Nephron (organoid): ENCODE measurements around the gene VWA8.
"Not testable (repeated sequence)": the region's sequence is repeated elsewhere in the genome, so short reads cannot be mapped to it uniquely, and the experiment has no call there.

ENCODE experiments used
- H3K27ac Mint-ChIP-seq, 3 experiments: 2 replicates each; pipeline ENCODE4 v1.8.0; 2020; ENCODE audit warnings: mixed read lengths in 3 of 3, mild to moderate bottlenecking in 2 of 3, moderate library complexity in 1 of 3
- H3K27me3 Mint-ChIP-seq: 2 replicates; pipeline ENCODE4 v1.8.0; 2021; ENCODE audit warnings: low read depth, mild to moderate bottlenecking, moderate library complexity, mixed read lengths
- H3K36me3 Mint-ChIP-seq: 2 replicates; pipeline ENCODE4 v1.8.0; 2020; ENCODE audit warnings: low read depth, mixed read lengths
- H3K4me1 Mint-ChIP-seq: 2 replicates; pipeline ENCODE4 v1.8.0; 2020; ENCODE audit warnings: mixed read lengths
- H3K4me3 Mint-ChIP-seq, 3 experiments: 2 replicates each; pipeline ENCODE4 v1.8.0; 2020; ENCODE audit warnings: mild to moderate bottlenecking in 3 of 3, mixed read lengths in 3 of 3, moderate library complexity in 2 of 3
- H3K9me3 Mint-ChIP-seq: 2 replicates; pipeline ENCODE4 v1.8.0; 2020; ENCODE audit warnings: mixed read lengths
- TF ChIP-seq, protein P1 (sequence below), 3 experiments: fragments of 200-600 bp; sonication (generic); IDR thresholded peaks; one replicate each; pipeline ENCODE4 v1.5.0; 2021; ENCODE audit warnings: antibody characterized with exemption in 3 of 3; ENCODE audit not compliant: unreplicated experiment in 3 of 3

VWA8 gene

DNA sequence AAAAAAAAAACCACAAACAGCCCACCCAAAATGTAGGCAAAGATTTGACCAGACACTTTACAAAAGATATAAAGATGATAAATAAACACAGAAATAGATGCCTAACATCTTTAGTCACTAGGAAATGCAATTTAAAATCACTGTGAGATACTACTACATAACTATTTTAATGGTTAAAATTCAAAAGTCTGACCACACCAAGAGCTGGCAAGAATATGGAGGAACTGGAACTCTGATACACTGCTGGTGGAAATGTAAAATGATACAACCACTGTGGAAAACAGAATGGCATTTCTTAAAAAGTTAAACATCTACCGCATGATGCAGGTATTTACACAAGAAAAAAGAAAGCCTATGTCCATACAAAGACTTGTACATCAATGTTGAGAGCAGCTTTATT, 26.8 kb downstream of the VWA8 start:
- Mint-ChIP-seq H3K36me3 (peaks cover 40% of the 10 kb centered on the region), H3K4me1 (peaks cover 4% of the 10 kb centered on the region), H3K4me3 (no peak overlapping the region), H3K27ac (no peak overlapping the region), H3K27me3 (no peaks in the 10 kb centered on the region), H3K9me3 (peaks cover 12% of the 10 kb centered on the region)
- TF ChIP-seq, protein P1, sequence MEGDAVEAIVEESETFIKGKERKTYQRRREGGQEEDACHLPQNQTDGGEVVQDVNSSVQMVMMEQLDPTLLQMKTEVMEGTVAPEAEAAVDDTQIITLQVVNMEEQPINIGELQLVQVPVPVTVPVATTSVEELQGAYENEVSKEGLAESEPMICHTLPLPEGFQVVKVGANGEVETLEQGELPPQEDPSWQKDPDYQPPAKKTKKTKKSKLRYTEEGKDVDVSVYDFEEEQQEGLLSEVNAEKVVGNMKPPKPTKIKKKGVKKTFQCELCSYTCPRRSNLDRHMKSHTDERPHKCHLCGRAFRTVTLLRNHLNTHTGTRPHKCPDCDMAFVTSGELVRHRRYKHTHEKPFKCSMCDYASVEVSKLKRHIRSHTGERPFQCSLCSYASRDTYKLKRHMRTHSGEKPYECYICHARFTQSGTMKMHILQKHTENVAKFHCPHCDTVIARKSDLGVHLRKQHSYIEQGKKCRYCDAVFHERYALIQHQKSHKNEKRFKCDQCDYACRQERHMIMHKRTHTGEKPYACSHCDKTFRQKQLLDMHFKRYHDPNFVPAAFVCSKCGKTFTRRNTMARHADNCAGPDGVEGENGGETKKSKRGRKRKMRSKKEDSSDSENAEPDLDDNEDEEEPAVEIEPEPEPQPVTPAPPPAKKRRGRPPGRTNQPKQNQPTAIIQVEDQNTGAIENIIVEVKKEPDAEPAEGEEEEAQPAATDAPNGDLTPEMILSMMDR (IDR thresholded peaks at IDR 0.05; ENCODE audit: unreplicated experiment in 3 of 3) = no peak

DNA sequence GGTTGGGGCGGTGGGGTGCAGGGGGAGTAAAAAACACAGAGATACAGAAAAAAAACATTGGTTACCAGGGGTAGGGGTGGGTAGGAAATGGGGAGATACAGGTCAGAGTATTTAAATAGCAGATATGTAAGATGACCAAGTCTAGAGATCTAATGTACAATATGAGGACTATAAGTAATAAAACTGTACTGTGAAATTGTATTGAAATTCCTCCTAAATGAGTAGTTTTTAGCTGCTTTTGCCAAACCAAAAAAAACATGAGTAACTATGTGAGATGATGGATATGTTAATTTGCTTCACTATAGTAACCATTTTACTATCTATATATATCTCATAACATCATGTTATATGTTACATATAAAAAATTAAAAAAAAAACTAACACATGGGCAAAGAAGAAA, 29.6 kb downstream of the VWA8 start:
- H3K9me3 Mint-ChIP-seq = peaks cover 16% of the 10 kb centered on the region
- no peak overlapping the region for H3K4me3 Mint-ChIP-seq
- no peaks in the 10 kb centered on the region for H3K4me1 Mint-ChIP-seq
- H3K27me3 Mint-ChIP-seq = no peaks in the 10 kb centered on the region
- TF ChIP-seq, protein P1 (IDR thresholded peaks at IDR 0.05; ENCODE audit: unreplicated experiment in 3 of 3) = no peak
- peaks cover 52% of the 10 kb centered on the region for H3K36me3 Mint-ChIP-seq
- no peak overlapping the region for H3K27ac Mint-ChIP-seq

DNA sequence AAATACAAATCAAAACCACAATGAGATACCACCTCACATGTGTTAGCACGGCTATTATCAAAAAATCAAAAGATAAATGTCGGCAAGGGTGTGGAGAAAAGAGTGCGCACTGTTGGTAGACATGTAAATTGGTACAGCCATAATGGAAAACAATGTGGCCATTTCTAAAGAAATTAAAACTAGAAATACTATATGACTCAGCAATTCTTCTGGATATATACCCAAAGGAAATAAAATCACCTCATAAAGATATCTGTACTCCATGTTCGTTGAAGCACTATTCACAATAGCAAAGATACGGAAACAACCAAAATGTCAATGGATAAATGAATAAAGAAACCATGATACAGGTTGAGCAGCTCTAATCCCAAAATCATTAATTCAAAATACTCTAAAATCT, 30.8 kb downstream of the VWA8 start:
- Mint-ChIP-seq H3K36me3 (peaks cover 50% of the 10 kb centered on the region), H3K9me3 (peaks cover 22% of the 10 kb centered on the region), H3K4me3 (no peak overlapping the region), H3K4me1 (no peaks in the 10 kb centered on the region), H3K27ac (no peak overlapping the region), H3K27me3 (no peaks in the 10 kb centered on the region)
- TF ChIP-seq, protein P1 (IDR thresholded peaks at IDR 0.05; ENCODE audit: unreplicated experiment in 3 of 3) = no peak

DNA sequence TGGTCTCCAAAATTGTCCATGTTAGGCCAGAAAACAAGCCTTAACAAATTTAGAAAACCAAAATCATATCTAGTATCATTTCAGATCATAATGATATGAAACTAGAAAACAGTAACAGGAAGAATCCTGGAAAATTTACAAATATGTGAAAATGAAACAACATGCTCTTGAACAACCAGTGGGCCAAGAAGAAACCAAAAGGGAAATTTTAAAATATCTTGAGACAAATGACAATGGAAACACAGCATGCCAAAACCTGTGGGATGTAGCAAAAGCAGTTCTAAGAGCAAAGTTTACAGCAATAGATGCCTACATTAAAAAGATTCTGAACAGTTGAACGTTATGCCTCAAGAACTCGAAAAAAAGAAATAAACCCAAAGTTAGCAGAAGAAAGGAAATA, 32.6 kb downstream of the VWA8 start:
- no peaks in the 10 kb centered on the region for H3K27me3 Mint-ChIP-seq
- H3K27ac Mint-ChIP-seq = no peak overlapping the region
- TF ChIP-seq, protein P1 (IDR thresholded peaks at IDR 0.05; ENCODE audit: unreplicated experiment in 3 of 3) = no peak
- no peak overlapping the region for H3K4me3 Mint-ChIP-seq
- H3K4me1 Mint-ChIP-seq = no peaks in the 10 kb centered on the region
- peaks cover 28% of the 10 kb centered on the region for H3K9me3 Mint-ChIP-seq
- H3K36me3 Mint-ChIP-seq = peaks cover 57% of the 10 kb centered on the region

DNA sequence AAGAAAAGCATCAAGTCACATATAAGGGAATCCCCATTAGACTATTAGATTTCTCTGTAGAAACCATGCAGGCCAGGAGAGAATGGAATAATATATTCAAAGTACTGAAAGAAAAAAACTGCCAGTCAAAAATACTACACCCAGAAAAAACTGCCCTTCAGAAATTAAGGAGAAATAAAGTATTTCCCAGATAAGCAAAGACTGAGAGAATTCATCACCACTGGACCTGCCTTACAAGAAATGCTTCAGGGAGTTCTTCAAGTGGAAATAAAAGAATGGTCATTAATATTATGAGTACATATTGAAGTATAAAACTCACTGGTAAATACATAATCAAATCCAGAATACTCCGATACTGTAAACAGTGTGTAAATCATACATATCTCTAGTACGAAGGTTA, 35.9 kb downstream of the VWA8 start:
- Mint-ChIP-seq H3K36me3 (peaks cover 65% of the 10 kb centered on the region), H3K9me3 (peaks cover 48% of the 10 kb centered on the region), H3K4me1 (no peaks in the 10 kb centered on the region), H3K27me3 (no peaks in the 10 kb centered on the region), H3K27ac (no peak overlapping the region), H3K4me3 (no peak overlapping the region)
- TF ChIP-seq, protein P1 (IDR thresholded peaks at IDR 0.05; ENCODE audit: unreplicated experiment in 3 of 3) = no peak

DNA sequence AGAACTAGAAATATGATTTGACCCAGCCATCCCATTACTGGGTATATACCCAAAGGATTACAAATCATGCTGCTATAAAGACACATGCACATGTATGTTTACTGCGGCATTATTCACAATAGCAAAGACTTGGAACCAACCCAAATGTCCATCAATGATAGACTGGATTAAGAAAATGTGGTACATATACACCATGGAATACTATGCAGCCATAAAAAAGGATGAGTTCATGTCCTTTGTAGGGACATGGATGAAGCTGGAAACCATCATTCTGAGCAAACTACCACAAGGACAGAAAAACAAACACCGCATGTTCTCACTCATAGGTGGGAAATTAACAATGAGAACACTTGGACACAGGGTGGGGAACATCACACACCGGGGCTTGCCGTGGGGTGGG, 38.0 kb downstream of the VWA8 start:
- peaks cover 56% of the 10 kb centered on the region for H3K36me3 Mint-ChIP-seq
- H3K27ac Mint-ChIP-seq, H3K27me3 Mint-ChIP-seq, H3K4me3 Mint-ChIP-seq, H3K4me1 Mint-ChIP-seq: not testable (repeated sequence)
- peaks cover 44% of the 10 kb centered on the region for H3K9me3 Mint-ChIP-seq
